Measurements from ENCODE around the gene NUDT14. TPM values are rescaled to one million over a fixed set of nuclear protein-coding genes. Genes with fewer than 3 reads are reported as not detected.

Gene NUDT14
- total and polyA plus RNA-seq, 2 of the 8 experiments (the other 6 are each of a cell fraction or from before 2014, with no cell fraction given): 25.5 to 33.3 TPM

- ChIA-PET CTCF (ENCODE audit: partially characterized antibody) (interaction anchor here (0.7 to 2.6 kb wide), 4 partner anchors 9 to 67 kb away, joined by 3 to 12 read pairs (median 8); partner anchors contain the start of gene JAG2), POLR2A (ENCODE audit: partially characterized antibody) (no interaction called here)
- TF ChIP-seq YY1 (IDR thresholded peaks at IDR 0.05; ENCODE audit: low read depth, low read length) (no peak), CBX5 (IDR thresholded peaks at IDR 0.05; ENCODE audit: low read depth, low read length) (no peak), RNF2 (IDR thresholded peaks at IDR 0.05; ENCODE audit: borderline replicate concordance, low read depth, low read length, missing control alignments, poor library complexity, severe bottlenecking) (no peak), SRF (IDR thresholded peaks at IDR 0.05; ENCODE audit: low read depth, low read length) (no peak)
- Histone ChIP-seq H4K8ac (ENCODE audit: extremely low read depth, insufficient read depth, low read length) (peak overlapping the region; percentile 57; the same call in 1 of the 2 replicates), H3K9me3 (ENCODE audit: insufficient read depth in 2 of 2, low read depth in 1 of 2, low read length in 1 of 2) (no peaks in the 10 kb centered on the region), H3K36me3 (ENCODE audit: control insufficient read depth in 2 of 4, insufficient read depth in 4 of 4, low read length in 3 of 4) (no peaks in the 10 kb centered on the region), H3K79me2 (ENCODE audit: control insufficient read depth in 1 of 2, insufficient read depth in 2 of 2, low read length in 2 of 2) (no peaks in the 10 kb centered on the region), H3K18ac (ENCODE audit: extremely low read depth, low read length) (no peak overlapping the region; the same call in 1 of the 2 replicates), H4K5ac (ENCODE audit: insufficient read length, low read depth, low read length) (no peak overlapping the region), H3K4ac (replicated peaks; ENCODE audit: insufficient read length, low read depth, low read length) (no peak overlapping the region), H3K14ac (ENCODE audit: insufficient read length) (no peak overlapping the region), H2BK15ac (ENCODE audit: low read length) (peak overlapping the region; percentile 46; the same call in 1 of the 2 replicates), H3K23me2 (ENCODE audit: low read depth, low read length) (0 out of 2 replicates have a peak, but pooled peaks cover 2% of the 10 kb centered on the region), H3K79me1 (ENCODE audit: low read depth, low read length) (no peaks in the 10 kb centered on the region), H2BK5ac (ENCODE audit: low read depth, low read length) (0 out of 2 replicates have a peak overlapping the region, but pooled peaks have one; percentile 24), H3K27ac (ENCODE audit: low read depth, low read length) (no peak overlapping the region), H3K56ac (replicated peaks; ENCODE audit: insufficient read length, low read depth, low read length) (no peak overlapping the region), H3K4me1 (replicated peaks in 1 of 4; ENCODE audit: control insufficient read depth in 3 of 4, insufficient read depth in 4 of 4, low read length in 3 of 4) (peaks cover 0 to 6% (median 0%) of the 10 kb centered on the region in 4 experiments; a peak in 4 of 7 replicates), H3K9ac (replicated peaks in 1 of 4; ENCODE audit: extremely low read depth in 1 of 4, low read depth in 3 of 4, low read length in 3 of 4) (no peak overlapping the region), H2BK12ac (ENCODE audit: low read depth, low read length) (peak overlapping the region; percentile 60; the same call in 1 of the 2 replicates), H2BK120ac (replicated peaks; ENCODE audit: low read depth, low read length) (no peak overlapping the region), H4K20me1 (replicated peaks in 1 of 2; ENCODE audit: control insufficient read depth in 1 of 2, insufficient read depth in 2 of 2, low read length in 2 of 2) (peaks cover 0 to 2% of the 10 kb centered on the region in 2 experiments), H2AFZ (ENCODE audit: low read length) (no peak overlapping the region), H3K4me3 (ENCODE audit: extremely low read depth in 1 of 4, insufficient read depth in 2 of 4, low read depth in 3 of 4, low read length in 4 of 4) (no peak overlapping the region), H3K23ac (ENCODE audit: insufficient read length) (no peak overlapping the region), H2BK20ac (ENCODE audit: low read length) (no peak overlapping the region), H3K27me3 (replicated peaks in 1 of 4; ENCODE audit: control insufficient read depth in 3 of 4, extremely low read depth in 1 of 4, insufficient read depth in 3 of 4, low read length in 3 of 4) (no peaks in the 10 kb centered on the region), H3K4me2 (ENCODE audit: insufficient read depth in 1 of 2, low read depth in 2 of 2, low read length in 2 of 2) (no peak overlapping the region), H4K91ac (replicated peaks; ENCODE audit: insufficient read length, low read length) (no peak overlapping the region), H2AK5ac (ENCODE audit: low read depth, low read length) (no peak overlapping the region)
- 84% methylated on average over 30 of the region's 31 CpGs; no CpG with 5 or more reads in 1 of the 2 experiments for WGBS, 2 experiments (ENCODE audit: extremely low coverage in 1 of 2, insufficient coverage in 1 of 2, insufficient read length in 1 of 2, insufficient replicate concordance in 2 of 2, low coverage in 1 of 2, low lambda C conversion rate in 2 of 2, missing lambda C conversion rate in 1 of 2)
- FAIRE-seq (no peak), DNase-seq (ENCODE audit: low read depth in 1 of 2, low spot score in 2 of 2) (no peak)
These were observed 24.4 kb downstream of the NUDT14 start for GRCh38 chr14:105156414-105157375.
